H9 (cell line): ENCODE measurements around the gene GPR35. TPM values are rescaled to one million over a fixed set of nuclear protein-coding genes. Genes with fewer than 3 reads are reported as not detected.

ENCODE experiments used
- DNase-seq: peaks from one replicate; pipeline ENCODE4 v3.0.0-alpha.2; 2017
- H2AFZ ChIP-seq: one replicate; pipeline ENCODE4 v1.6.1; 2013; ENCODE audit warnings: mild to moderate bottlenecking, low read length, control low read depth, moderate library complexity
- H2AK5ac ChIP-seq: 2 replicates; pipeline ENCODE4 v1.6.1; 2013; ENCODE audit warnings: low read length, control low read depth, mixed read lengths; ENCODE audit not compliant: insufficient read length
- H2BK120ac ChIP-seq: one replicate; pipeline ENCODE4 v1.6.1; 2013; ENCODE audit warnings: low read depth, mild to moderate bottlenecking, low read length, control low read depth, inconsistent platforms; ENCODE audit not compliant: poor library complexity, severe bottlenecking
- H2BK12ac ChIP-seq: 2 replicates; pipeline ENCODE4 v1.6.1; 2013; ENCODE audit warnings: low read length, control low read depth, mixed read lengths, low read depth; ENCODE audit not compliant: insufficient read length
- H2BK15ac ChIP-seq: 2 replicates; pipeline ENCODE4 v1.6.1; 2013; ENCODE audit warnings: low read depth, low read length, control low read depth
- H2BK20ac ChIP-seq: one replicate; pipeline ENCODE4 v1.6.1; 2013; ENCODE audit warnings: low read depth, mild to moderate bottlenecking, low read length, control low read depth, inconsistent platforms; ENCODE audit not compliant: poor library complexity, severe bottlenecking
- H2BK5ac ChIP-seq: 2 replicates; pipeline ENCODE4 v1.6.1; 2013; ENCODE audit warnings: low read length, control low read depth, mixed read lengths; ENCODE audit not compliant: insufficient read length
- H3K14ac ChIP-seq: 2 replicates; pipeline ENCODE4 v1.6.1; 2013; ENCODE audit warnings: low read length, control low read depth; ENCODE audit not compliant: insufficient read depth
- H3K18ac ChIP-seq: 2 replicates; pipeline ENCODE4 v1.6.1; 2013; ENCODE audit warnings: low read depth, mild to moderate bottlenecking, mixed read lengths, low read length, control low read depth; ENCODE audit not compliant: insufficient read length
- H3K23ac ChIP-seq: 2 replicates; pipeline ENCODE4 v1.6.1; 2013; ENCODE audit warnings: low read length, control low read depth, mixed read lengths, low read depth; ENCODE audit not compliant: insufficient read length
- H3K23me2 ChIP-seq: 2 replicates; pipeline ENCODE4 v1.6.1; 2013; ENCODE audit warnings: low read depth, mild to moderate bottlenecking, mixed read lengths, low read length, control low read depth; ENCODE audit not compliant: insufficient read length, poor library complexity, severe bottlenecking
- H3K27ac ChIP-seq: 2 replicates; pipeline ENCODE4 v1.5.1; 2013; ENCODE audit warnings: low read length, control low read depth, mixed read lengths, low read depth; ENCODE audit not compliant: insufficient read length
- H3K27me3 ChIP-seq: 2 replicates; pipeline ENCODE4 v1.6.1; 2013; ENCODE audit warnings: low read length, control low read depth, inconsistent platforms; ENCODE audit not compliant: insufficient read depth
- H3K4ac ChIP-seq: 2 replicates; pipeline ENCODE4 v1.6.1; 2013; ENCODE audit warnings: low read depth, mild to moderate bottlenecking, control low read depth, inconsistent platforms, low read length, moderate library complexity
- H3K4me1 ChIP-seq: 2 replicates; pipeline ENCODE4 v1.6.1; 2013; ENCODE audit warnings: low read length, control low read depth, inconsistent platforms; ENCODE audit not compliant: insufficient read depth
- H3K4me2 ChIP-seq: 2 replicates; pipeline ENCODE4 v1.6.1; 2013; ENCODE audit warnings: low read length, control low read depth, mixed read lengths; ENCODE audit not compliant: insufficient read length, insufficient read depth
- H3K56ac ChIP-seq: 2 replicates; pipeline ENCODE4 v1.6.1; 2013; ENCODE audit warnings: low read depth, mild to moderate bottlenecking, mixed read lengths, low read length, control low read depth; ENCODE audit not compliant: insufficient read length
- H3K79me1 ChIP-seq: 2 replicates; pipeline ENCODE4 v1.6.1; 2013; ENCODE audit warnings: low read depth, mild to moderate bottlenecking, moderate library complexity, low read length, control low read depth, inconsistent platforms; ENCODE audit not compliant: insufficient read depth, poor library complexity, severe bottlenecking
- H3K79me2 ChIP-seq: 2 replicates; pipeline ENCODE4 v1.6.1; 2013; ENCODE audit warnings: low read length, control low read depth, inconsistent platforms; ENCODE audit not compliant: insufficient read depth
- H3K9ac ChIP-seq: 2 replicates; pipeline ENCODE4 v1.6.1; 2013; ENCODE audit warnings: low read length, control low read depth, mixed read lengths; ENCODE audit not compliant: insufficient read length; ENCODE audit errors: extremely low read depth
- H3K9me3 ChIP-seq: one replicate; pipeline ENCODE4 v1.6.1; 2013; ENCODE audit warnings: low read depth, low read length, inconsistent platforms; ENCODE audit not compliant: control insufficient read depth
- H3T11ph ChIP-seq: one replicate; pipeline ENCODE4 v1.6.1; 2013; ENCODE audit warnings: mild to moderate bottlenecking, low read length, control low read depth, inconsistent platforms
- H4K20me1 ChIP-seq: one replicate; pipeline ENCODE4 v1.6.1; 2013; ENCODE audit not compliant: control insufficient read depth, insufficient read length, insufficient read depth
- H4K5ac ChIP-seq: 2 replicates; pipeline ENCODE4 v1.6.1; 2013; ENCODE audit warnings: low read depth, mild to moderate bottlenecking, mixed read lengths, low read length, control low read depth; ENCODE audit not compliant: insufficient read length
- H4K8ac ChIP-seq: replicated peaks from 2 replicates; pipeline ENCODE4 v1.6.1; 2013; ENCODE audit warnings: low read length, control low read depth, mixed read lengths, low read depth; ENCODE audit not compliant: insufficient read length
- H4K91ac ChIP-seq: 2 replicates; pipeline ENCODE4 v1.6.1; 2013; ENCODE audit warnings: low read depth, mild to moderate bottlenecking, moderate library complexity, mixed read lengths, low read length, control low read depth; ENCODE audit not compliant: insufficient read length
- H3K27ac Mint-ChIP-seq, 3 experiments: 2 replicates in 2 of 3; 3 replicates in 1 of 3; pipeline ENCODE4 v1.8.0; 2020 to 2021; ENCODE audit warnings: mixed read lengths in 3 of 3, mild to moderate bottlenecking in 1 of 3, moderate library complexity in 1 of 3
- H3K27me3 Mint-ChIP-seq: 2 replicates; pipeline ENCODE4 v1.8.0; 2021; ENCODE audit warnings: low read depth, mild to moderate bottlenecking, moderate library complexity, mixed read lengths
- H3K36me3 Mint-ChIP-seq, 3 experiments: 2 replicates in 2 of 3; 3 replicates in 1 of 3; pipeline ENCODE4 v1.8.0; 2020 to 2021; ENCODE audit warnings: low read depth in 3 of 3, mixed read lengths in 3 of 3; ENCODE audit not compliant: insufficient read depth in 1 of 3
- H3K4me1 Mint-ChIP-seq, 2 experiments: 2 replicates each; pipeline ENCODE4 v1.8.0; 2020; ENCODE audit warnings: mixed read lengths in 2 of 2
- H3K4me3 Mint-ChIP-seq, 2 experiments: 2 replicates in 1 of 2; 3 replicates in 1 of 2; pipeline ENCODE4 v1.8.0; 2020 to 2021; ENCODE audit warnings: mild to moderate bottlenecking in 2 of 2, mixed read lengths in 2 of 2, moderate library complexity in 1 of 2
- H3K9me3 Mint-ChIP-seq, 2 experiments: 2 replicates in 1 of 2; 3 replicates in 1 of 2; pipeline ENCODE4 v1.8.0; 2020; ENCODE audit warnings: mild to moderate bottlenecking in 2 of 2, mixed read lengths in 2 of 2, moderate library complexity in 1 of 2
- CTCF ChIP-seq: fragments of 200-600 bp; sonication (generic); conservative IDR thresholded peaks from 3 replicates; pipeline ENCODE4 v1.8.0; 2021; ENCODE audit warnings: antibody characterized with exemption, mild to moderate bottlenecking
- WGBS: extraction: QIAGEN DNeasy Blood & Tissue Kit; methylation state at CpG from one replicate; pipeline ENCODE4 v1.1.7; 2013; ENCODE audit warnings: missing lambda C conversion rate, low lambda C conversion rate, mixed read lengths; ENCODE audit not compliant: insufficient read length; ENCODE audit errors: extremely low coverage; 5-methylcytosine and 5-hydroxymethylcytosine counted together
- total RNA-seq: library from RNA; stranded (reverse); gene quantifications from 2 replicates; pipeline ENCODE4 v1.2.1, GENCODE V29; 2021

The GPR35 gene
- total RNA-seq, 1 experiment from 2014 or later = 1.4 TPM

GRCh38 chr2:240619506-240620148 lies 5.7 kb upstream of the GPR35 start:
- no peak overlapping the region for H4K8ac ChIP-seq
- no peaks in the 10 kb centered on the region for H4K20me1 ChIP-seq
- no peak overlapping the region for H4K91ac ChIP-seq
- H3K4me1 Mint-ChIP-seq = peaks cover 0 to 6% of the 10 kb centered on the region in 2 experiments; a peak in 1 of 4 replicates
- no peaks in the 10 kb centered on the region for H3K23me2 ChIP-seq
- H3K79me1 ChIP-seq = no peaks in the 10 kb centered on the region
- H3K9me3 ChIP-seq = no peaks in the 10 kb centered on the region
- H3K27me3 ChIP-seq = no peaks in the 10 kb centered on the region
- H3K4me2 ChIP-seq = no peak overlapping the region
- DNase-seq = peak; percentile 22
- H2BK12ac ChIP-seq = no peak overlapping the region
- no peak overlapping the region for H4K5ac ChIP-seq
- no peak overlapping the region; the same call in 1 of the 2 replicates for H3K14ac ChIP-seq
- no peak overlapping the region for H2BK5ac ChIP-seq
- no peak overlapping the region for H2AK5ac ChIP-seq
- H3K9me3 Mint-ChIP-seq = peaks cover 13 to 39% of the 10 kb centered on the region in 2 experiments
- no peak overlapping the region for H2BK20ac ChIP-seq
- H2BK15ac ChIP-seq = no peak overlapping the region
- H3K27me3 Mint-ChIP-seq = peaks cover 7% of the 10 kb centered on the region
- H3K23ac ChIP-seq = no peak overlapping the region
- H2BK120ac ChIP-seq = no peak overlapping the region
- H3K9ac ChIP-seq = no peak overlapping the region
- H3K4me3 Mint-ChIP-seq = no peak overlapping the region
- H3K27ac ChIP-seq = no peak overlapping the region
- no peak for TF ChIP-seq CTCF
- H3K36me3 Mint-ChIP-seq = peaks cover 2 to 12% (median 5%) of the 10 kb centered on the region in 3 experiments; a peak in 6 of 7 replicates
- H3T11ph ChIP-seq = no peak overlapping the region
- no peak overlapping the region for H3K4ac ChIP-seq
- no peak overlapping the region for H3K27ac Mint-ChIP-seq
- no CpG with 5 or more reads among the region's 19 CpGs for WGBS
- no peak overlapping the region for H2AFZ ChIP-seq
- no peaks in the 10 kb centered on the region for H3K79me2 ChIP-seq
- no peak overlapping the region for H3K56ac ChIP-seq
- no peaks in the 10 kb centered on the region for H3K4me1 ChIP-seq
- H3K18ac ChIP-seq = no peak overlapping the region
